Adrenal gland (tissue), 12 donors: ENCODE results near the gene PLAU. TPM values are rescaled to one million over a fixed set of nuclear protein-coding genes. Genes with fewer than 3 reads are reported as not detected.

Source experiments
- DNase-seq, 7 donors: peaks; one replicate each; pipeline ENCODE4 v3.0.0-alpha.2; 2019 to 2020
- H3K27ac ChIP-seq, 5 donors: fragments of 200-600 bp; sonication (generic) in 4 of 5; 1 replicate in 3 of 5; 2 replicates in 2 of 5; pipeline versions ENCODE4 v1.5.1 to v1.8.0; 2016 to 2020; ENCODE audit warnings: mild to moderate bottlenecking in 1 of 5
- H3K27me3 ChIP-seq: fragments of 200-600 bp; 2 replicates; pipeline ENCODE4 v1.8.0; 2021
- H3K36me3 ChIP-seq, 2 donors: fragments of 200-600 bp; replicated peaks in 1 of 2; 1 replicate in 1 of 2; 2 replicates in 1 of 2; pipeline versions ENCODE4 v1.5.1 to v1.8.0; 2018 to 2022
- H3K4me1 ChIP-seq, 2 donors: fragments of 200-600 bp; replicated peaks in 1 of 2; 1 replicate in 1 of 2; 2 replicates in 1 of 2; pipeline versions ENCODE4 v1.5.1 to v1.8.0; 2018 to 2021
- H3K4me3 ChIP-seq, 4 donors: fragments of 200-600 bp; sonication (generic) in 3 of 4; one replicate each; pipeline ENCODE4 v1.5.1; 2016 to 2018
- H3K9me3 ChIP-seq, 3 donors: fragments of 200-600 bp; sonication (generic) in 1 of 3; replicated peaks in 1 of 3; 1 replicate in 2 of 3; 2 replicates in 1 of 3; pipeline versions ENCODE4 v1.5.1 to v1.8.0; 2016 to 2021
- CTCF ChIP-seq, 6 experiments: fragments of 450-650 bp in 4 of 6; fragments of 200-600 bp in 2 of 6; sonication (generic) in 1 of 6; IDR thresholded peaks; 1 replicate in 5 of 6; 2 replicates in 1 of 6; pipeline versions ENCODE4 v1.5.1 to v1.8.0; 2016 to 2021; ENCODE audit warnings: antibody characterized with exemption in 6 of 6, mild to moderate bottlenecking in 2 of 6, moderate library complexity in 1 of 6
- WGBS, 4 donors: extraction: QIAGEN DNeasy Blood & Tissue Kit in 2 of 4; methylation state at CpG; one replicate each; pipeline versions ENCODE4 v1.1.5 to v1.1.7; 2013 to 2017; 5-methylcytosine and 5-hydroxymethylcytosine counted together
- intact Hi-C, 2 donors: fragments of 100-400 bp; cut with DNase I; formaldehyde crosslinking; loops; one replicate each; pipeline versions ENCODE4 v1.14.1 to v1.15.0; 2022 to 2023
- polyA plus RNA-seq, 3 donors: library from polyadenylated mRNA; stranded (reverse); fragments of 200-250 nt in 2 of 3; fragments of 350-450 nt in 1 of 3; fragmentation: Illumina TruSeq in 1 of 3; extraction: RNeasy Lipid Tissue Mini Kit (QIAGEN cat#74804) in 1 of 3; gene quantifications; one replicate each; pipeline ENCODE4 v1.2.3, GENCODE V29; 2013 to 2014
- total RNA-seq, 9 donors: library from RNA; depleted of rRNA in 4 of 9; stranded (reverse); fragments of >200 nt in 4 of 9; fragments of 120-200 nt in 1 of 9; fragmentation: NEBNext Ultra II Directional in 1 of 9; extraction: Animal tissue kit (Norgen Biotek cat#: 25700) in 1 of 9; gene quantifications; one replicate each; pipeline versions ENCODE4 v1.1.0 to v1.2.4, GENCODE V29; 2013 to 2023
- donor health status: healthy with polysubstance abuse.
- donor health status: Bipolar disorder and iron deficiency.
- donor health status: DM: yes; HTN: yes; CAD: no.
- donor health status: DM: no; HTN: no; CAD: no.
- donor health status: DM: no; HTN: no; CAD: no.
- donor health status: DM: yes; HTN: yes; CAD: no.

PLAU gene
- total and polyA plus RNA-seq, 12 donors = 0.94 to 19.4 (median 6.9) TPM

DNA sequence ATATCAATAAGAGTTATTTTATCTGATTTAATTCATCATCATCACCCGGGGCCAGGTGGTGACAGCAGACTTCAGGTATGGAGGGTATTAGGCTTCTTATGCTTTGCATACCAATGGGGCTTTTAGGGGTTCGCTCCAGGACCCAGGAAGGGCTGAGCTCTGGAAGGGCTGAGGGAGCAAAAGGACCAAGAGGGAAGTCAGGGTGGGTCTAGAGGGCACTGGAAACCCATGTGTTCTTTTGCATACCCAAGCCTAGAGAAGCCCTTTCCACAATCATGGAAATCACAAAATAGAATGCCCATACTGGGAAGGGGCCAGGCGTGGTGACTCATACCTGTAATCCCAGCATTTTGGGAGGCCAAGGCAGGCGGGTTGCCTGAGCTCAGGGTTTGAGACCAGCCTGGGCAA is 56.1 kb downstream of the PLAU start:
- H3K9me3 ChIP-seq = no peaks in the 10 kb centered on the region
- no peak for DNase-seq
- peak overlapping the region in 1 of 5 donors; percentile 38 for H3K27ac ChIP-seq
- no peaks in the 10 kb centered on the region for H3K27me3 ChIP-seq
- H3K4me3 ChIP-seq = no peak overlapping the region
- 84 to 91% (median 86%) methylated on average over 4 of the region's 4 CpGs for WGBS, 4 donors
- peaks cover 0 to 9% of the 10 kb centered on the region in 2 donors for H3K4me1 ChIP-seq
- intact Hi-C loops = no loop called here
- no peaks in the 10 kb centered on the region for H3K36me3 ChIP-seq
- TF ChIP-seq CTCF (IDR thresholded peaks at IDR 0.05) = no peak

Other genes with a start within 250 kb of the PLAU start
- gene AGAP5, start 213.0 kb upstream of the PLAU start, total RNA-seq = 10 to 100 TPM in 3 of 9 donors, 1 to 10 TPM in 6; 4.6 to 16.1 (median 7.1) TPM
- 10 to 100 TPM in 2 of 3 donors, 1 to 10 TPM in 1; 5.8 to 19.0 (median 13.3) TPM for gene AGAP5, start 213.0 kb upstream of the PLAU start, polyA plus RNA-seq
- gene SEC24C, start 166.8 kb upstream of the PLAU start, total RNA-seq = 100 to 1,000 TPM in 3 of 9 donors, 10 to 100 TPM in 6; 61.3 to 133 (median 86.4) TPM
- gene SEC24C, start 166.8 kb upstream of the PLAU start, polyA plus RNA-seq = 100 to 1,000 TPM in 1 of 3 donors, 10 to 100 TPM in 2; 38.4 to 109 (median 52.7) TPM
- 10 to 100 TPM; 31.7 to 72.0 (median 40.8) TPM for gene CHCHD1, start 129.1 kb upstream of the PLAU start, total RNA-seq
- 10 to 100 TPM; 57.4 to 83.1 (median 63.2) TPM for gene CHCHD1, start 129.1 kb upstream of the PLAU start, polyA plus RNA-seq
- 100 to 1,000 TPM in 5 of 9 donors, 10 to 100 TPM in 4; 55.7 to 197 (median 108) TPM for gene ZSWIM8, start 125.5 kb upstream of the PLAU start, total RNA-seq
- 100 to 1,000 TPM in 2 of 3 donors, 10 to 100 TPM in 1; 74.4 to 714 (median 520) TPM for gene ZSWIM8, start 125.5 kb upstream of the PLAU start, polyA plus RNA-seq
- gene NDST2, start 99.5 kb upstream of the PLAU start, total RNA-seq = 10 to 100 TPM; 13.0 to 67.0 (median 41.4) TPM
- 10 to 100 TPM; 14.5 to 23.0 (median 21.9) TPM for gene NDST2, start 99.5 kb upstream of the PLAU start, polyA plus RNA-seq
- gene CAMK2G, start 36.6 kb upstream of the PLAU start, total RNA-seq = 10 to 100 TPM; 12.7 to 27.3 (median 22.1) TPM
- gene CAMK2G, start 36.6 kb upstream of the PLAU start, polyA plus RNA-seq = 10 to 100 TPM; 16.3 to 19.7 (median 19.7) TPM
- 10 to 100 TPM; 30.6 to 90.7 (median 47.4) TPM for gene VCL, start 87.0 kb downstream of the PLAU start, total RNA-seq
- gene VCL, start 87.0 kb downstream of the PLAU start, polyA plus RNA-seq = 10 to 100 TPM; 14.3 to 36.4 (median 16.7) TPM
- gene AP3M1, start 239.7 kb downstream of the PLAU start, total RNA-seq = 10 to 100 TPM; 28.1 to 56.8 (median 39.3) TPM
- gene AP3M1, start 239.7 kb downstream of the PLAU start, polyA plus RNA-seq = 10 to 100 TPM in 1 of 3 donors, 1 to 10 TPM in 2; 6.1 to 79.7 (median 7.7) TPM
- 10 to 100 TPM; 18.4 to 29.1 (median 22.5) TPM for gene ADK, start 240.1 kb downstream of the PLAU start, total RNA-seq
- gene ADK, start 240.1 kb downstream of the PLAU start, polyA plus RNA-seq = 10 to 100 TPM in 2 of 3 donors, 1 to 10 TPM in 1; 8.2 to 45.5 (median 13.1) TPM